WTC11 (cell line): ENCODE results near the gene MLX.

ENCODE experiments used
- CREM ChIP-seq: sonication (generic); formaldehyde crosslinking; IDR thresholded peaks from 2 replicates; pipeline ENCODE4 v1.8.1; 2022; ENCODE audit warnings: mild to moderate bottlenecking, missing genetic modification reagents, moderate library complexity
- E2F5 ChIP-seq: sonication (generic); formaldehyde crosslinking; IDR thresholded peaks from 2 replicates; pipeline ENCODE4 v1.8.1; 2022; ENCODE audit warnings: mild to moderate bottlenecking, moderate library complexity, missing genetic modification reagents

GRCh38 chr17:42618442-42619150 lies 51.7 kb downstream of the MLX start:
- TF ChIP-seq E2F5 (CRISPR knock-in tag) (no peak), CREM (no peak)
